Activated naive CD8-positive, alpha-beta T cell treated with anti-CD3 and anti-CD28 coated beads for 36 hours (primary cell): ENCODE data around the gene COL6A3. TPM values are rescaled to one million over a fixed set of nuclear protein-coding genes. Genes with fewer than 3 reads are reported as not detected.
A peak's percentile ranks its signal among the peaks of the same experiment; 100 is the strongest.
"Not testable (repeated sequence)": the region's sequence is repeated elsewhere in the genome, so short reads cannot be mapped to it uniquely, and the experiment has no call there.

Source experiments
- DNase-seq: peaks from one replicate; pipeline ENCODE4 v3.0.0; 2021
- H3K27ac Mint-ChIP-seq: one replicate; pipeline ENCODE4 v1.8.0; 2022; ENCODE audit warnings: mild to moderate bottlenecking, moderate library complexity, mixed read lengths
- H3K27me3 Mint-ChIP-seq: one replicate; pipeline ENCODE4 v1.8.0; 2022; ENCODE audit warnings: mild to moderate bottlenecking, mixed read lengths
- H3K36me3 Mint-ChIP-seq: one replicate; pipeline ENCODE4 v1.8.0; 2021; ENCODE audit warnings: mild to moderate bottlenecking, mixed read lengths
- H3K4me1 Mint-ChIP-seq: one replicate; pipeline ENCODE4 v1.8.0; 2021; ENCODE audit warnings: mixed read lengths
- H3K4me3 Mint-ChIP-seq: one replicate; pipeline ENCODE4 v1.8.0; 2022; ENCODE audit warnings: mild to moderate bottlenecking, moderate library complexity, mixed read lengths
- H3K9me3 Mint-ChIP-seq: one replicate; pipeline ENCODE4 v1.8.0; 2022; ENCODE audit warnings: mixed read lengths
- total RNA-seq, 2 experiments: library from RNA; stranded (reverse); gene quantifications; one replicate each; pipeline ENCODE4 v1.2.3, GENCODE V29; 2021

Gene COL6A3
- total RNA-seq, 2 experiments from 2014 or later = 0.76 to 1.3 TPM

GRCh38 chr2:237304763-237305514, 109.0 kb downstream of the COL6A3 start:
- no peak overlapping the region for H3K27ac Mint-ChIP-seq
- H3K9me3 Mint-ChIP-seq = peaks cover 13% of the 10 kb centered on the region
- H3K27me3 Mint-ChIP-seq = no peaks in the 10 kb centered on the region
- no peak overlapping the region for H3K4me3 Mint-ChIP-seq
- H3K36me3 Mint-ChIP-seq = peaks cover 1% of the 10 kb centered on the region
- DNase-seq = no peak
- no peaks in the 10 kb centered on the region for H3K4me1 Mint-ChIP-seq

- H3K4me3 Mint-ChIP-seq, DNase-seq, H3K27ac Mint-ChIP-seq, H3K36me3 Mint-ChIP-seq, H3K27me3 Mint-ChIP-seq, H3K4me1 Mint-ChIP-seq: not testable (repeated sequence)
- H3K9me3 Mint-ChIP-seq = peaks cover 13% of the 10 kb centered on the region
Observed at GRCh38 chr2:237303244-237303643, 110.7 kb downstream of the COL6A3 start.

GRCh38 chr2:237301595-237301994, 112.4 kb downstream of the COL6A3 start:
- peaks cover 11% of the 10 kb centered on the region for H3K27me3 Mint-ChIP-seq
- H3K4me3 Mint-ChIP-seq = no peak overlapping the region
- no peak for DNase-seq
- peaks cover 13% of the 10 kb centered on the region for H3K9me3 Mint-ChIP-seq
- no peaks in the 10 kb centered on the region for H3K4me1 Mint-ChIP-seq
- H3K27ac Mint-ChIP-seq = no peak overlapping the region
- peaks cover 1% of the 10 kb centered on the region for H3K36me3 Mint-ChIP-seq

- Mint-ChIP-seq H3K27me3 (peaks cover 11% of the 10 kb centered on the region), H3K27ac (no peak overlapping the region), H3K9me3 (peaks cover 13% of the 10 kb centered on the region), H3K4me3 (no peak overlapping the region), H3K36me3 (peaks cover 1% of the 10 kb centered on the region), H3K4me1 (no peaks in the 10 kb centered on the region)
- no peak for DNase-seq
Observed at GRCh38 chr2:237300739-237301138, 113.2 kb downstream of the COL6A3 start.

GRCh38 chr2:237299906-237300305, 114.1 kb downstream of the COL6A3 start:
- no peak overlapping the region for H3K4me3 Mint-ChIP-seq
- H3K36me3 Mint-ChIP-seq = peaks cover 1% of the 10 kb centered on the region
- no peak overlapping the region for H3K27ac Mint-ChIP-seq
- no peak for DNase-seq
- H3K9me3 Mint-ChIP-seq = peaks cover 13% of the 10 kb centered on the region
- no peaks in the 10 kb centered on the region for H3K4me1 Mint-ChIP-seq
- peaks cover 11% of the 10 kb centered on the region for H3K27me3 Mint-ChIP-seq

GRCh38 chr2:237298151-237299118, 115.5 kb downstream of the COL6A3 start:
- H3K36me3 Mint-ChIP-seq = no peaks in the 10 kb centered on the region
- no peak overlapping the region for H3K4me3 Mint-ChIP-seq
- H3K27ac Mint-ChIP-seq = no peak overlapping the region
- peaks cover 8% of the 10 kb centered on the region for H3K9me3 Mint-ChIP-seq
- H3K4me1 Mint-ChIP-seq = no peaks in the 10 kb centered on the region
- H3K27me3 Mint-ChIP-seq = peaks cover 19% of the 10 kb centered on the region
- no peak for DNase-seq

GRCh38 chr2:237297421-237298150, 116.4 kb downstream of the COL6A3 start:
- H3K36me3 Mint-ChIP-seq = no peaks in the 10 kb centered on the region
- no peak overlapping the region for H3K4me3 Mint-ChIP-seq
- H3K9me3 Mint-ChIP-seq = peaks cover 4% of the 10 kb centered on the region
- peaks cover 20% of the 10 kb centered on the region for H3K27me3 Mint-ChIP-seq
- no peak overlapping the region for H3K27ac Mint-ChIP-seq
- no peak for DNase-seq
- no peaks in the 10 kb centered on the region for H3K4me1 Mint-ChIP-seq

GRCh38 chr2:237296756-237297155, 117.2 kb downstream of the COL6A3 start:
- Mint-ChIP-seq H3K36me3 (no peaks in the 10 kb centered on the region), H3K27me3 (peaks cover 20% of the 10 kb centered on the region), H3K4me3 (no peak overlapping the region), H3K4me1 (no peaks in the 10 kb centered on the region), H3K9me3 (no peaks in the 10 kb centered on the region), H3K27ac (no peak overlapping the region)
- DNase-seq = no peak

- no peak for DNase-seq
- Mint-ChIP-seq H3K27me3 (peaks cover 28% of the 10 kb centered on the region), H3K27ac (no peak overlapping the region), H3K36me3 (peaks cover 2% of the 10 kb centered on the region), H3K4me3 (no peak overlapping the region), H3K9me3 (no peaks in the 10 kb centered on the region), H3K4me1 (peaks cover 6% of the 10 kb centered on the region)
Observed at GRCh38 chr2:237295889-237296480, 118.0 kb downstream of the COL6A3 start.

- no peak overlapping the region for H3K27ac Mint-ChIP-seq
- H3K27me3 Mint-ChIP-seq = peaks cover 38% of the 10 kb centered on the region
- no peaks in the 10 kb centered on the region for H3K9me3 Mint-ChIP-seq
- H3K36me3 Mint-ChIP-seq = peaks cover 2% of the 10 kb centered on the region
- no peak for DNase-seq
- peaks cover 8% of the 10 kb centered on the region for H3K4me1 Mint-ChIP-seq
- no peak overlapping the region for H3K4me3 Mint-ChIP-seq
Observed at GRCh38 chr2:237294460-237294859, 119.5 kb downstream of the COL6A3 start.

- DNase-seq = no peak
- Mint-ChIP-seq H3K9me3 (no peaks in the 10 kb centered on the region), H3K27me3 (peaks cover 42% of the 10 kb centered on the region), H3K4me3 (no peak overlapping the region), H3K4me1 (peaks cover 8% of the 10 kb centered on the region), H3K36me3 (peaks cover 2% of the 10 kb centered on the region), H3K27ac (no peak overlapping the region)
Observed at GRCh38 chr2:237293978-237294377, 120.0 kb downstream of the COL6A3 start.

GRCh38 chr2:237291138-237291792, 122.7 kb downstream of the COL6A3 start:
- H3K27ac Mint-ChIP-seq = no peak overlapping the region
- peak overlapping the region; percentile 68 for H3K4me3 Mint-ChIP-seq
- DNase-seq = peak; percentile 20
- peaks cover 2% of the 10 kb centered on the region for H3K36me3 Mint-ChIP-seq
- H3K9me3 Mint-ChIP-seq = peaks cover 5% of the 10 kb centered on the region
- H3K4me1 Mint-ChIP-seq = peaks cover 8% of the 10 kb centered on the region
- peaks cover 55% of the 10 kb centered on the region for H3K27me3 Mint-ChIP-seq

GRCh38 chr2:237290261-237290660, 123.7 kb downstream of the COL6A3 start:
- no peak for DNase-seq
- no peak overlapping the region for H3K4me3 Mint-ChIP-seq
- peaks cover 55% of the 10 kb centered on the region for H3K27me3 Mint-ChIP-seq
- peaks cover 2% of the 10 kb centered on the region for H3K36me3 Mint-ChIP-seq
- H3K27ac Mint-ChIP-seq = no peak overlapping the region
- H3K4me1 Mint-ChIP-seq = peaks cover 8% of the 10 kb centered on the region
- H3K9me3 Mint-ChIP-seq = peaks cover 5% of the 10 kb centered on the region

GRCh38 chr2:237289139-237289538, 124.8 kb downstream of the COL6A3 start:
- H3K27ac Mint-ChIP-seq = no peak overlapping the region
- peaks cover 5% of the 10 kb centered on the region for H3K9me3 Mint-ChIP-seq
- H3K27me3 Mint-ChIP-seq = peaks cover 51% of the 10 kb centered on the region
- H3K36me3 Mint-ChIP-seq = peaks cover 2% of the 10 kb centered on the region
- peaks cover 8% of the 10 kb centered on the region for H3K4me1 Mint-ChIP-seq
- no peak for DNase-seq
- no peak overlapping the region for H3K4me3 Mint-ChIP-seq
